KMS-11 (cell line): ENCODE results near the gene BABAM2.
"Not testable (repeated sequence)": the region's sequence is repeated elsewhere in the genome, so short reads cannot be mapped to it uniquely, and the experiment has no call there.

Experiments used
- H2AFZ ChIP-seq: fragments of 200-600 bp; sonication (generic); 2 replicates; pipeline ENCODE4 v1.6.1; 2016; ENCODE audit warnings: antibody characterized with exemption, mixed run types, low read depth
- H3K27ac ChIP-seq: fragments of 200-600 bp; sonication (generic); 2 replicates; pipeline ENCODE4 v1.6.1; 2016; ENCODE audit warnings: mild to moderate bottlenecking, mixed run types
- H3K27me3 ChIP-seq: fragments of 200-600 bp; sonication (generic); 2 replicates; pipeline ENCODE4 v1.6.1; 2017; ENCODE audit warnings: mild to moderate bottlenecking, low read depth, mixed run types, moderate library complexity; ENCODE audit not compliant: insufficient read depth
- H3K36me3 ChIP-seq: fragments of 200-600 bp; sonication (generic); 2 replicates; pipeline ENCODE4 v1.6.1; 2017; ENCODE audit warnings: mild to moderate bottlenecking, mixed run types; ENCODE audit not compliant: insufficient read depth
- H3K4me1 ChIP-seq: fragments of 200-600 bp; sonication (generic); 2 replicates; pipeline ENCODE4 v1.6.1; 2016; ENCODE audit warnings: mild to moderate bottlenecking, low read depth, mixed run types; ENCODE audit not compliant: poor library complexity, severe bottlenecking
- H3K4me2 ChIP-seq: fragments of 200-600 bp; sonication (generic); 2 replicates; pipeline ENCODE4 v1.7.0; 2016; ENCODE audit warnings: mild to moderate bottlenecking, mixed run types
- H3K4me3 ChIP-seq: fragments of 200-600 bp; sonication (generic); IDR thresholded peaks from 2 replicates; pipeline ENCODE4 v1.6.1; 2017; ENCODE audit warnings: low read depth, low read length, mixed read lengths; ENCODE audit not compliant: insufficient read depth
- H3K79me2 ChIP-seq: fragments of 200-600 bp; sonication (generic); 2 replicates; pipeline ENCODE4 v1.6.1; 2016; ENCODE audit warnings: low read depth, mixed run types; ENCODE audit not compliant: insufficient read depth
- H3K9ac ChIP-seq: fragments of 200-600 bp; sonication (generic); 2 replicates; pipeline ENCODE4 v1.6.1; 2016; ENCODE audit warnings: mild to moderate bottlenecking, mixed run types
- H4K20me1 ChIP-seq: fragments of 200-600 bp; sonication (generic); 2 replicates; pipeline ENCODE4 v1.6.1; 2016; ENCODE audit warnings: mild to moderate bottlenecking, mixed run types; ENCODE audit not compliant: insufficient read depth
- CTCF ChIP-seq: fragments of 200-600 bp; sonication (generic); conservative IDR thresholded peaks from 2 replicates; pipeline ENCODE4 v1.6.1; 2017; ENCODE audit warnings: low read depth, mild to moderate bottlenecking, antibody characterized with exemption, low read length, moderate library complexity, mixed read lengths

The BABAM2 gene

GRCh38 chr2:28333606-28334526, 443.3 kb downstream of the BABAM2 start:
- Histone ChIP-seq H3K4me3 (no peak overlapping the region), H3K36me3 (no peaks in the 10 kb centered on the region), H3K9ac (no peak overlapping the region), H4K20me1 (no peaks in the 10 kb centered on the region), H3K4me1 (no peaks in the 10 kb centered on the region), H3K79me2 (no peaks in the 10 kb centered on the region), H3K27ac (no peak overlapping the region), H2AFZ (no peak overlapping the region), H3K27me3 (no peaks in the 10 kb centered on the region), H3K4me2 (no peak overlapping the region)
- TF ChIP-seq CTCF, result no peak

DNA sequence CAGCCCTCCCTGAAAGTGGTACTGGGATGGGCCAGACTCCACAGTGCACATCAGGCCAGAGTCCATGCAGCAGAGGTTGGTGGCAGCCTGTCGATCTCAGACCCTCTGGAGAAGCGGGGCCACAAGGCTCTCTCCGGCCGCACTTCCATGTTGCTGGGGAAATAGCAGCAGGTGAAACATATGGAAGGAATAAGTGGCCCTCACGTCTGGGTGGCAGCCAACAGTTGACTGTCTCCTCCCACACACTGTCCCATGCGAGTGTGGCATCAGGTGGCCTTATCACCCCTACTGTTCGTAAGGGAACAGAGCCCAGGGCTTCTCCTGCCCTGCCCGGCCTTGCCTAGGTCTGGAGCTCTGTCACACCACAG, 444.0 kb downstream of the BABAM2 start:
- Histone ChIP-seq H3K9ac (no peak overlapping the region), H2AFZ (no peak overlapping the region), H3K79me2 (no peaks in the 10 kb centered on the region), H3K27me3 (no peaks in the 10 kb centered on the region), H3K4me2 (no peak overlapping the region), H3K4me3 (no peak overlapping the region), H3K4me1 (no peaks in the 10 kb centered on the region), H3K27ac (no peak overlapping the region), H3K36me3 (no peaks in the 10 kb centered on the region), H4K20me1 (no peaks in the 10 kb centered on the region)
- TF ChIP-seq CTCF, result no peak

- H3K9ac ChIP-seq, H3K4me3 ChIP-seq, H3K79me2 ChIP-seq, H3K27ac ChIP-seq, H3K27me3 ChIP-seq, H3K4me1 ChIP-seq, H3K4me2 ChIP-seq, H2AFZ ChIP-seq, H3K36me3 ChIP-seq, H4K20me1 ChIP-seq: not testable (repeated sequence)
Measured at GRCh38 chr2:28335265-28335664, 444.7 kb downstream of the BABAM2 start.

DNA sequence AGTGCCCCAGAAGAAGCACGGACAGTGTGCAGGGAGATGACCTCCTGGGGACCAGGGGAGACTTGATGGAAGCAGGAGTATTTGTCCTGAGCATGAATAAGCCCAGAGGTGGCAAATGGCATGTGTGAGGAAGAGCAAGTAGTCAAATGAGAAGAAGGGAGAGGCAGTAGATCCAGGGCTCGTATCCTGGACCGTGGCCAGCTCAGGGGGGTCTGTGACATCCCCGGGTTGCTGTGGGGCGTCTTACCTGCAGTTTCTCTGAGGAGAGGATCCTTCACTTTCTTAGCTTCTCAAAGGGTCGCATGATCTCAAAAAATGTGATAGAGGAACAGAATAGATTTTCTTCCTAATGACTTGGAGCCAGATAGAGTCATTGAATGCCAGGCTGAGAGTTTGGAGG, 445.1 kb downstream of the BABAM2 start:
- H4K20me1 ChIP-seq, result no peaks in the 10 kb centered on the region
- H3K4me2 ChIP-seq, result no peak overlapping the region
- H2AFZ ChIP-seq, result no peak overlapping the region
- no peak overlapping the region for H3K4me3 ChIP-seq
- no peak overlapping the region for H3K27ac ChIP-seq
- no peaks in the 10 kb centered on the region for H3K79me2 ChIP-seq
- no peaks in the 10 kb centered on the region for H3K4me1 ChIP-seq
- no peaks in the 10 kb centered on the region for H3K27me3 ChIP-seq
- no peak overlapping the region for H3K9ac ChIP-seq
- no peaks in the 10 kb centered on the region for H3K36me3 ChIP-seq
- no peak for TF ChIP-seq CTCF

GRCh38 chr2:28336264-28336980, 445.9 kb downstream of the BABAM2 start:
- Histone ChIP-seq H3K4me2 (no peak overlapping the region), H3K27me3 (no peaks in the 10 kb centered on the region), H3K4me3 (no peak overlapping the region), H4K20me1 (no peaks in the 10 kb centered on the region), H2AFZ (no peak overlapping the region), H3K79me2 (no peaks in the 10 kb centered on the region), H3K4me1 (no peaks in the 10 kb centered on the region), H3K36me3 (no peaks in the 10 kb centered on the region), H3K9ac (no peak overlapping the region), H3K27ac (no peak overlapping the region)
- no peak for TF ChIP-seq CTCF
